ENCODE data around the gene ZNF239. TPM values are rescaled to one million over a fixed set of nuclear protein-coding genes. Genes with fewer than 3 reads are reported as not detected.
"Not testable (repeated sequence)": the region's sequence is repeated elsewhere in the genome, so short reads cannot be mapped to it uniquely, and the experiment has no call there.

The ZNF239 gene
- total RNA-seq, 1 experiment from 2014 or later: 9.7 TPM

DNA sequence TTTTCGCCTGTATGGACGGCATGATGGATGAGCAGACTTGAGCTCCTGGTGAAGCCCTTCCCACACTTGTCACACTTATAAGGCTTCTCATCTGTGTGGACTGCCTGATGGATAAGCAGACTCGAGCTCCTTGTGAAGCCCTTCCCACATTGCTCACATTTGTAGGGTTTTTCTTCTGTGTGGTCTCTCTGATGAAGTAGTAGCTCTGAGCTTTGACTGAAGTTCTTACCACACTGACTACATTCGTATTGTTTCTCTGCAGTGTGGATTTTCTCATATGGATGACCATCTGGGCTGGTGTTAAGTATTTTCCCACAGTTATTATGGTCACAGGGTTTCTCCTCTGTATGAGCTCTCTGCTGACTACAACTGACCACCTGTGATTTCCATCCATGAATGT is 17.2 kb downstream of the ZNF239 start:
- H3K4me3 ChIP-seq (ENCODE audit: low read depth, low read length, poor library complexity, severe bottlenecking): no peak overlapping the region
- intact Hi-C loops (cut with micrococcal nuclease; ENCODE audit: unreplicated experiment): no loop called here
- BruUV-seq (replicated peaks): no TSS peak
- DNase-seq (ENCODE audit: low spot score): no peak
- ChIA-PET CTCF (no interaction called here), POLR2A (ENCODE audit: low non-redundant PET) (no interaction called here)
- no peaks in the 10 kb centered on the region for H3K27me3 ChIP-seq (replicated peaks; ENCODE audit: insufficient read depth, low read depth, low read length, poor library complexity)
- no peak overlapping the region for H3K27ac ChIP-seq (ENCODE audit: low read depth, low read length, poor library complexity, severe bottlenecking)
- no peaks in the 10 kb centered on the region for H3K4me1 ChIP-seq (ENCODE audit: insufficient read depth, low read length, poor library complexity, severe bottlenecking)
- peaks cover 19% of the 10 kb centered on the region for H3K36me3 ChIP-seq (ENCODE audit: insufficient read depth, low read length, poor library complexity, severe bottlenecking)
- no peak for TF ChIP-seq EZH2 (IDR thresholded peaks at IDR 0.05; ENCODE audit: borderline replicate concordance, low read depth, low read length, poor library complexity, severe bottlenecking)
- TF ChIP-seq, protein P1, sequence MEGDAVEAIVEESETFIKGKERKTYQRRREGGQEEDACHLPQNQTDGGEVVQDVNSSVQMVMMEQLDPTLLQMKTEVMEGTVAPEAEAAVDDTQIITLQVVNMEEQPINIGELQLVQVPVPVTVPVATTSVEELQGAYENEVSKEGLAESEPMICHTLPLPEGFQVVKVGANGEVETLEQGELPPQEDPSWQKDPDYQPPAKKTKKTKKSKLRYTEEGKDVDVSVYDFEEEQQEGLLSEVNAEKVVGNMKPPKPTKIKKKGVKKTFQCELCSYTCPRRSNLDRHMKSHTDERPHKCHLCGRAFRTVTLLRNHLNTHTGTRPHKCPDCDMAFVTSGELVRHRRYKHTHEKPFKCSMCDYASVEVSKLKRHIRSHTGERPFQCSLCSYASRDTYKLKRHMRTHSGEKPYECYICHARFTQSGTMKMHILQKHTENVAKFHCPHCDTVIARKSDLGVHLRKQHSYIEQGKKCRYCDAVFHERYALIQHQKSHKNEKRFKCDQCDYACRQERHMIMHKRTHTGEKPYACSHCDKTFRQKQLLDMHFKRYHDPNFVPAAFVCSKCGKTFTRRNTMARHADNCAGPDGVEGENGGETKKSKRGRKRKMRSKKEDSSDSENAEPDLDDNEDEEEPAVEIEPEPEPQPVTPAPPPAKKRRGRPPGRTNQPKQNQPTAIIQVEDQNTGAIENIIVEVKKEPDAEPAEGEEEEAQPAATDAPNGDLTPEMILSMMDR (conservative IDR thresholded peaks at IDR 0.05; ENCODE audit: low read depth, low read length): no peak
- H3K9me3 ChIP-seq (ENCODE audit: low read depth, low read length, poor library complexity, severe bottlenecking): peaks cover 24% of the 10 kb centered on the region

DNA sequence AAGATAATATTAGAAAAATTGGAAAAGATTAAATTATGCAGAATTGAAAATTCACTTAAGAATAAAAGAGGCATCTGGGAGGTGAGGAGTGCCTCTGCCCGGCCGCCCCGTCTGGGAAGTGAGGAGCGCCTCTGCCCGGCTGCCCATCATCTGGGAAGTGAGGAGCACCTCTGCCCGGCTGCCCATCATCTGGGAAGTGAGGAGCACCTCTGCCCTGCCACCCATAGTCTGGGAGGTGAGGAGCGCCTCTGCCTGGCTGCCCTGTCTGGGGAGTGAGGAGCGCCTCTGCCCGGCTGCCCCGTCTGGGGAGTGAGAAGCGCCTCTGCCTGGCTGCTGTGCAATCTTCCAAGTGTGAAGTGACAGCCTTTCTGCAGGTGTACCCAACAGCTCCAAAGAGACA is 30.7 kb downstream of the ZNF239 start:
- H3K4me3 ChIP-seq (ENCODE audit: low read depth, low read length, poor library complexity, severe bottlenecking); H3K9me3 ChIP-seq (ENCODE audit: low read depth, low read length, poor library complexity, severe bottlenecking); intact Hi-C loops (cut with micrococcal nuclease; ENCODE audit: unreplicated experiment); POLR2A ChIA-PET (ENCODE audit: low non-redundant PET); H3K27ac ChIP-seq (ENCODE audit: low read depth, low read length, poor library complexity, severe bottlenecking); CTCF ChIA-PET; BruUV-seq (replicated peaks); DNase-seq (ENCODE audit: low spot score); H3K36me3 ChIP-seq (ENCODE audit: insufficient read depth, low read length, poor library complexity, severe bottlenecking); H3K4me1 ChIP-seq (ENCODE audit: insufficient read depth, low read length, poor library complexity, severe bottlenecking); H3K27me3 ChIP-seq (replicated peaks; ENCODE audit: insufficient read depth, low read depth, low read length, poor library complexity): not testable (repeated sequence)

DNA sequence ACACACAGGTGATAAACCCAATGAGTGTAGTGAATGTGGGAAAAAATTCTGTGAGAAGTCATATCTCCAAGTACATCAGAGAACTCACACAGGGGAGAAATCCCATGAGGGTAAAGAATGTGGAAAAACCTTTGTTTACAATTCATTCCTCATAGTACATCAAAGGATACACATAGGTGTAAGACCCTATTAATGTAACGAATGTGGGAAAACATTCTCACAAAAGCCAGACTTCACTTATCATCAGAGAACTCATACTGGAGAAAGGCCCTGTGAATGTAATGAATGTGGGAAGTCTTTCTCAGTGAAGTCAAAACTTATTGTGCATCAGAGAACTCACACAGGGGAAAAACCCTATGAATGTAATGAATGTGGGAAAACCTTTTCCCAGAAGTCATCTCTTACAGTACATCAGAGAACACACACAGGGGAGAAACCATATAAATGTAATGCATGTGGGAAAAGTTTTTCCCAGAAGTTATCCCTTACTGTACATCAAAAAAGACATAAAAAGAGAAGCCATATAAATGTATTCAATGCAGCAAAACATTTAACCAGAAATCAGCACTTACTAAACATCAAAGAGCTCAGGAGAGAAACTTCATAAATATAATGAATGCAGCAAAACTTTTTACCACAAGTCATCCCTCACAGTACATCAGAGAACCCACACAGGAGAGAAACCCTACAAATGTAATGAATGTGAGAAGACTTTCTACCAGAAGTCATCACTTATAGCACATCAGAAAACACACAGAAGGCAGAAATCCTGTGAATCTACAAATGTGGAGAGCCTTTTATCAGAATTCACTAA is 49.8 kb downstream of the ZNF239 start:
- intact Hi-C loops (cut with micrococcal nuclease; ENCODE audit: unreplicated experiment): no loop called here
- Histone ChIP-seq H3K27ac (ENCODE audit: low read depth, low read length, poor library complexity, severe bottlenecking) (no peak overlapping the region), H3K36me3 (ENCODE audit: insufficient read depth, low read length, poor library complexity, severe bottlenecking) (no peaks in the 10 kb centered on the region), H3K27me3 (replicated peaks; ENCODE audit: insufficient read depth, low read depth, low read length, poor library complexity) (no peaks in the 10 kb centered on the region), H3K4me3 (ENCODE audit: low read depth, low read length, poor library complexity, severe bottlenecking) (no peak overlapping the region), H3K4me1 (ENCODE audit: insufficient read depth, low read length, poor library complexity, severe bottlenecking) (no peaks in the 10 kb centered on the region), H3K9me3 (ENCODE audit: low read depth, low read length, poor library complexity, severe bottlenecking) (peaks cover 47% of the 10 kb centered on the region)
- no peak for TF ChIP-seq EZH2 (IDR thresholded peaks at IDR 0.05; ENCODE audit: borderline replicate concordance, low read depth, low read length, poor library complexity, severe bottlenecking)
- TF ChIP-seq, protein P1 (conservative IDR thresholded peaks at IDR 0.05; ENCODE audit: low read depth, low read length): no peak
- ChIA-PET CTCF (no interaction called here), POLR2A (ENCODE audit: low non-redundant PET) (no interaction called here)
- no peak for DNase-seq (ENCODE audit: low spot score)
- BruUV-seq (replicated peaks): no TSS peak

Other genes starting within 250 kb of the ZNF239 start
- gene FXYD4, start 203.0 kb downstream of the ZNF239 start, total RNA-seq (2021): not detected in 2 replicates
- gene HNRNPF, start 165.4 kb downstream of the ZNF239 start, total RNA-seq (2021): 265 and 277 TPM in 2 replicates
- gene ZNF487, start 137.5 kb downstream of the ZNF239 start, total RNA-seq (2021): 1.3 and 2.8 TPM in 2 replicates
- 5.1 and 7.2 TPM in 2 replicates for gene ZNF485, start 31.8 kb upstream of the ZNF239 start, total RNA-seq (2021)
- gene ZNF32, start 74.3 kb upstream of the ZNF239 start, total RNA-seq (2021): 37.6 and 40.1 TPM in 2 replicates